GM12872 (cell line): ENCODE measurements around the gene RAB40A.

ENCODE experiments used
- TF ChIP-seq, protein P1 (sequence below): IDR thresholded peaks from 3 replicates; pipeline ENCODE4 v1.5.1; 2011; ENCODE audit warnings: low read depth, mild to moderate bottlenecking, low read length, moderate library complexity; ENCODE audit not compliant: insufficient read depth

RAB40A gene

DNA sequence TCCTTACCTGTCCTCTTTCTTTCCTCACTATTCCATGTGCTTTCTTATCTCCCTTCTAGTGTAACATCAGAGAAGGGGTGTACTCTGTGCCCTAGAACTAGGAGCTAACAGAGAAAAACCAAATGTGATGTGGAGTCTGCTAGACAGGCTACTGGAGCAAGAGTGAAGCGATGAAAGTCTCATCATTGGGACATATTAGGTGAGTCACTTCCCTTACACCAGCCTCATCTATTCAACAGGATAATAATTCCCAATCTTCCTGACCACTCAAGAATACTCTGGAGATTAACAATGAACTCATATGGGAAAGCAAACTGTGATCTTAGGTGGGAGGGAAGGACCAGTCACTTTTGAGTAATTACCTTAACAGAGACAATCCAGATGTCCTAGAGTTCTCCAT, 58.1 kb downstream of the RAB40A start:
- TF ChIP-seq, protein P1, sequence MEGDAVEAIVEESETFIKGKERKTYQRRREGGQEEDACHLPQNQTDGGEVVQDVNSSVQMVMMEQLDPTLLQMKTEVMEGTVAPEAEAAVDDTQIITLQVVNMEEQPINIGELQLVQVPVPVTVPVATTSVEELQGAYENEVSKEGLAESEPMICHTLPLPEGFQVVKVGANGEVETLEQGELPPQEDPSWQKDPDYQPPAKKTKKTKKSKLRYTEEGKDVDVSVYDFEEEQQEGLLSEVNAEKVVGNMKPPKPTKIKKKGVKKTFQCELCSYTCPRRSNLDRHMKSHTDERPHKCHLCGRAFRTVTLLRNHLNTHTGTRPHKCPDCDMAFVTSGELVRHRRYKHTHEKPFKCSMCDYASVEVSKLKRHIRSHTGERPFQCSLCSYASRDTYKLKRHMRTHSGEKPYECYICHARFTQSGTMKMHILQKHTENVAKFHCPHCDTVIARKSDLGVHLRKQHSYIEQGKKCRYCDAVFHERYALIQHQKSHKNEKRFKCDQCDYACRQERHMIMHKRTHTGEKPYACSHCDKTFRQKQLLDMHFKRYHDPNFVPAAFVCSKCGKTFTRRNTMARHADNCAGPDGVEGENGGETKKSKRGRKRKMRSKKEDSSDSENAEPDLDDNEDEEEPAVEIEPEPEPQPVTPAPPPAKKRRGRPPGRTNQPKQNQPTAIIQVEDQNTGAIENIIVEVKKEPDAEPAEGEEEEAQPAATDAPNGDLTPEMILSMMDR = no peak

DNA sequence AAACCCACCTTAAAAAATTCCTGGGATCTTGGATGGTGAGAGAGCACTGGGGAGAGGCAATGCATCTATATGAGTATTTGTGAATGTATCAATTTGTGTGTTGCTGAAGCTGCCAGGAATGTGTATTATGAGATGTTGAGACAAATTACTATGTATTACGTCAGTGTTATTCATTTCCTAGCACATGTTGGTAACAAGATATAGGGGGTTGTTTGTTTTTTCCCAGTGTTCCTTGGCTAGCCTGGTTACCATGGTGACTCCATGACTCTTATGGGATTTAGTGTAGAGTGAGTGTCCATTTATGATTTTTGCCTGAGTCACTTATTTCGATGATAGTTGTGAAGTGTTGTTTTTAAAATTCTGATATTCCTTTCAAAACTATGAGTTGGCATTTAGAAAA, 65.6 kb downstream of the RAB40A start:
- TF ChIP-seq, protein P1 = no peak
